ENCODE data around the gene NUP107. TPM values are rescaled to one million over a fixed set of nuclear protein-coding genes. Genes with fewer than 3 reads are reported as not detected.
"Not testable (repeated sequence)": the region's sequence is repeated elsewhere in the genome, so short reads cannot be mapped to it uniquely, and the experiment has no call there.

NUP107 gene
- total RNA-seq, 6 experiments from 2014 or later: 35.0 to 49.9 (median 48.6) TPM

DNA sequence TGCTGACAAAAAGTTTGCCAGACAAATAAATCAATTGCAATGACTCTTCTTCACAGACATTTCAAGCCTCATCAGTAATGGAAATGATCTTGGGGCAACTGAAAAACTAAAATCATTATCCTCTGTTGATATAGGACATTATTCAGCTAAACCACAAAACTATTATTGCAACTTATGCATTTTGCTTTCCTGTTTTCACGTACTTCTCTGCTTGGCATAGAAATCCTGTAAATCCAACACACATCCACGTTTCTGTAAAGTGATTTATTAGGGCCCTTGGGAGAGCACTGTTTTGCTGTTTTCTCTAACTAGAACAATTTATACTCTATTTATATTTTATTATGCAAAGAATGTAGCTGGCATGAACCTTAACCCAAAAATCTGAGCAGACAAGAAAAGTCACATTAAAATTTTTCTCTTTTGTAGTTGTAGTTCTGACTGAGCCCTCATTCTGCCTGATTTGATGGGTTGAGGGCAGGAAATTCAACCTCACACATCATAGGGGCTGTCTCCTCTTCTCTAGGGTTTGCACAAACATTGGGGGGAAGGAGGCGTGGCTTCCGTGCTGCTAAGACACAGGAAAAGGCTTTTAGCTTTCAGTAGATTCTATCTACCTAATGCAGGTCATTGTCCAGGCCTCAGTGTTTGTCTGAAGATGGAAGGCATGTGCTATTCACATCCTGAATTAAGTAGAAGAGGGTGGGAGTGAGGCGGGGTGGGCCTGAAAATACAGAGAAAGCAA is 11.5 kb upstream of the NUP107 start:
- H3K27me3 Mint-ChIP-seq (ENCODE audit: insufficient read depth): peaks cover 2% of the 10 kb centered on the region; the same call in 1 of the 2 replicates
- no peaks in the 10 kb centered on the region for H3K9me3 Mint-ChIP-seq
- H3K27ac Mint-ChIP-seq: peak overlapping the region; percentile 72
- DNase-seq: peak; percentile 20
- peak overlapping the region; percentile 59 for H3K4me3 Mint-ChIP-seq
- peaks cover 28% of the 10 kb centered on the region for H3K4me1 Mint-ChIP-seq (ENCODE audit: low read depth)
- H3K36me3 Mint-ChIP-seq (ENCODE audit: low read depth): no peaks in the 10 kb centered on the region
- TF ChIP-seq CTCF (IDR thresholded peaks at IDR 0.05): no peak

GRCh38 chr12:68676854-68677253 is 9.9 kb upstream of the NUP107 start:
- not testable (repeated sequence) for DNase-seq; H3K27ac Mint-ChIP-seq; H3K27me3 Mint-ChIP-seq (ENCODE audit: insufficient read depth); H3K4me3 Mint-ChIP-seq; H3K36me3 Mint-ChIP-seq (ENCODE audit: low read depth); H3K9me3 Mint-ChIP-seq
- peaks cover 28% of the 10 kb centered on the region for H3K4me1 Mint-ChIP-seq (ENCODE audit: low read depth)

- H3K4me3 Mint-ChIP-seq: peak overlapping the region; percentile 97
- H3K27me3 Mint-ChIP-seq (ENCODE audit: insufficient read depth): peaks cover 4% of the 10 kb centered on the region
- H3K36me3 Mint-ChIP-seq (ENCODE audit: low read depth): no peaks in the 10 kb centered on the region
- DNase-seq: no peak
- no peaks in the 10 kb centered on the region for H3K9me3 Mint-ChIP-seq
- H3K4me1 Mint-ChIP-seq (ENCODE audit: low read depth): peaks cover 26% of the 10 kb centered on the region
- TF ChIP-seq CTCF (IDR thresholded peaks at IDR 0.05): no peak
- H3K27ac Mint-ChIP-seq: peak overlapping the region; percentile 97
Measured at GRCh38 chr12:68686262-68686594, 550 bp upstream of the NUP107 start.

- Mint-ChIP-seq H3K4me3 (no peak overlapping the region), H3K36me3 (ENCODE audit: low read depth) (peaks cover 23% of the 10 kb centered on the region), H3K27me3 (ENCODE audit: insufficient read depth) (no peaks in the 10 kb centered on the region), H3K9me3 (no peaks in the 10 kb centered on the region), H3K4me1 (ENCODE audit: low read depth) (no peaks in the 10 kb centered on the region), H3K27ac (no peak overlapping the region)
- no peak for DNase-seq
- TF ChIP-seq CTCF (IDR thresholded peaks at IDR 0.05): no peak
Measured at GRCh38 chr12:68695454-68695853, 8.7 kb downstream of the NUP107 start.

DNA sequence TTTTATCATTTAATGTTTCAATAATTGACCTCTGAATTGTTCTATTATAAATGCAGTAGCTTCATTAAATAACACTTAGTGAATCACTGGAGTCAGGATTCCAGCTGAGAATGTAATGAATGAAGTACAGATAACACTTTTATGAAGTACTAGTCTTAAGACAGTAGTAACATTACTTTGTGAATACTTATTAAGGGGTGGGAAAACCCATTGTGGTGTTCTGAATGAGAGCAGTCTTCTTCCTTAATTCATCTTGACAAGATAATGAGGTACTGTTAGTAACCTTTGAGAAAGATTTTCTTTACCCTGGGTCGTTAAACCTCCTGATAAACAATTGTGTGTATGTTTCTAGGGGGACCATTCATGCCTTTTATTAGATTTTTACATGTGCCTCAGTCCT is 12.7 kb downstream of the NUP107 start:
- no peak overlapping the region for H3K27ac Mint-ChIP-seq
- peaks cover 28% of the 10 kb centered on the region for H3K36me3 Mint-ChIP-seq (ENCODE audit: low read depth)
- no peak for TF ChIP-seq CTCF (IDR thresholded peaks at IDR 0.05)
- DNase-seq: no peak
- H3K4me1 Mint-ChIP-seq (ENCODE audit: low read depth): no peaks in the 10 kb centered on the region
- no peaks in the 10 kb centered on the region for H3K9me3 Mint-ChIP-seq
- H3K4me3 Mint-ChIP-seq: no peak overlapping the region
- H3K27me3 Mint-ChIP-seq (ENCODE audit: insufficient read depth): no peaks in the 10 kb centered on the region

- Mint-ChIP-seq H3K9me3 (no peaks in the 10 kb centered on the region), H3K27me3 (ENCODE audit: insufficient read depth) (no peaks in the 10 kb centered on the region; the same call in 1 of the 2 replicates), H3K4me1 (ENCODE audit: low read depth) (peaks cover 10% of the 10 kb centered on the region), H3K36me3 (ENCODE audit: low read depth) (peaks cover 7% of the 10 kb centered on the region; the same call in 1 of the 2 replicates), H3K4me3 (no peak overlapping the region), H3K27ac (no peak overlapping the region)
- no peak for DNase-seq
- no peak for TF ChIP-seq CTCF (IDR thresholded peaks at IDR 0.05)
Measured at GRCh38 chr12:68727776-68728175, 41.0 kb downstream of the NUP107 start.

Data from HFFc6 (cell line).